Measurements from ENCODE around the gene TUBGCP2.
A peak's percentile ranks its signal among the peaks of the same experiment; 100 is the strongest.
"Not testable (repeated sequence)": the region's sequence is repeated elsewhere in the genome, so short reads cannot be mapped to it uniquely, and the experiment has no call there.

Gene TUBGCP2

GRCh38 chr10:133277277-133277992 lies 31.2 kb downstream of the TUBGCP2 start:
- no peak for DNase-seq

DNA sequence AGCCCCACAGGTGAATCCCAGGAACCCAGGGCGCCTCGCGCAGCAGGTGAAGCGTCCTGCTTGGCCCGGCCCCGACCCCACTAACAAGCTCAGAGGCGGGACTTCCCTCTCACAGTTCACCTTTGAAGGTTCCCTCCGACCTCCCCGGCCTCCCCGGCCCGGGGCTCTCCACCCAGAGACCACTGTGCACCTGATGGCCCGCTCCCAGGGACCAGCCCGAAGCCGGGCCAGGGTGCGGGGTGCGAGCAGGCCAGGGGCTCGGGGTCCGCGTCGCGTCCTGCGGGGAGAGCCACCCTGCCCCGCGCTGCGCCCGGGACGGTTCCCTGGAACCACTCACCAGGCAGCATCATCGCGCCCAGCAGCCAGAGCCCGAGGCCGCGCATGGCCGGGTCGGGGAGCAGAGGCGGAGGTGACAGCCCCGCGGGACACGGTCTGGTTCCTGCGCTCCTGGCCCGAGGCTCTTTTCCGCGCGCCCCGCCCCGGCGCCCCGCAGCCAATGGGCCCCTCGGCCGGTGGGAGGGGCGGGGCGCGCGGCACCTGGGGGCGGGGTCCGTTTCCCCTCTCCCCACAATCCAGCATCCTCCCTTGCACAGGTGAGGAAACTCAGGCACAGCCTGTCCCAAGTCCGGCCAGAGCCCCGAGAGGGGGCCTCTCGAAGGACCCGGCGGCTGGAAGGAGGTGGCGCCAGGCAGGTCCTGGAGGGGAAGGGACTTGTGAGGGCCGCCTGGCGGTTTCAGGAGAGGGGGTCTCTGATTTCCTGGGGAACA lies 32.1 kb downstream of the TUBGCP2 start, which contains the start of gene ADAM8:
Gene ADAM8, minus strand, starts transcription at position 434 of the 767 bp plus-strand sequence. Its CDS starts 51 bp downstream, at position 383.
- peak; percentile 63 for DNase-seq

GRCh38 chr10:133276100-133276434 lies 32.6 kb downstream of the TUBGCP2 start:
- no peak for DNase-seq

DNA sequence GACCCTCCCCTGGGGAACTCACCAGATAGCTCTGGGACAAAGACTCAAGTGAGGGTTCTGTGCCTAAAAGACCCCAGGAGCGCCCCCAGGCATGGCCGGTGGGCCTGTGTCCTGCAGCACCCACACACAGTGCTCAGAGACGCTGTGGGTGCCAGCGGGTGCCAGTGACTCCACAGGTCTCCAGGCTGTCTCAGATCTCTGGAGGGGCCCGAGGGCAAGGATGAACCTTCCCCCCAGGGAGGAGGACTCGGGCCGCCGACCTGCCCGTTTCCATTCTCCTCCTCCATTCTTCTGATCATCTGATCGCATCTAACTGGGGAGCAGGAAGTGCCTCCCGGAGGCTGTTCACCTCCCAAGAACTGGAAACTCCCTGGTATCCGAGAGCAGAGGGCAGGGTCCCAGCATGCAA lies 33.0 kb downstream of the TUBGCP2 start:
- peak; percentile 29 for DNase-seq

DNA sequence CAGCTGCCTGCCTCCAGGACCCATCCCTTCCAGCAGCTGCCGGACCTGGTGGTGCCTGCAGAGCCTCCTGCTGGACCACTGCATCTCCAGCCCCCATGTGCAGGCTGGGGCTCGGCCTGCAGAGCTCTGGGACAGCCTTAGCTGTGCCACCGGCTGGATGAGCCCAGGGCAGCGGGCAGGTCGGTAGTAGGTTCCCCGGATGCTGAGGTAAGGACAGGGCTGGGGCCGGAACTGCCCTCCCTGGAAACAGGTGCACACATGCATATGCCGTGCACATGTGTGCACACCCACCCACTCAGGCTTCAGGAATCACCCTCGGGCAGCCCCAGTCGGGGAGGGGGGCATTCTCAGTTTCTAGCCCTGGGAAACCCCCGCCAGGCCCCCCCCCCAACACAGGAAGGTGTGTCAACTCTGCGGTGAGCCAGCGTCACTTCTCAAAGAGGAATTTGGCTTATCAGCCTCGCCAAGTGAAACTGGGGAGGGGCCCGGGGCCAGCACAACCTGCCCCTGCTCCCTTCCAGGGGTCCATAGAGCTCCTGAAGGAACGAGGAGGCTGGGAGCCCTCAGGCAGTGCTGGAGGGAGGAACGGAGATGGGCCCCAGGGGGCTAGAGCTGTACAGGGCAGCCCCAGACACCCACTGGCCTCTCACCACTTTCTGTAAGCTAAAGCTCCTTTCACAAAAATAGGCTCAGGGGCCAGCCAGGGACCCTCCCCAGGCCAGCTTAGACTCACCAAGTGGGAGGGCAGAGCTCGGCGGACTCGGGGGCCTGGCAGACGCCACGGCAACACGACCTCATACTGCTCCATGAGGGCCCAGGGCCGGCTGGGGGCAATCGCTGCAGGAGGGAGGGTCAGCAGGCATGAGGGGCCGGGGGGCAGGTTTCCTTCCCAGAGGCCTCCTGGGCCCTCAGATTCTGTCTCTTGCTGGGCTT lies 33.7 kb downstream of the TUBGCP2 start:
- DNase-seq = peak; percentile 40

GRCh38 chr10:133273534-133274143 lies 35.0 kb downstream of the TUBGCP2 start:
- DNase-seq = peak; percentile 28

DNA sequence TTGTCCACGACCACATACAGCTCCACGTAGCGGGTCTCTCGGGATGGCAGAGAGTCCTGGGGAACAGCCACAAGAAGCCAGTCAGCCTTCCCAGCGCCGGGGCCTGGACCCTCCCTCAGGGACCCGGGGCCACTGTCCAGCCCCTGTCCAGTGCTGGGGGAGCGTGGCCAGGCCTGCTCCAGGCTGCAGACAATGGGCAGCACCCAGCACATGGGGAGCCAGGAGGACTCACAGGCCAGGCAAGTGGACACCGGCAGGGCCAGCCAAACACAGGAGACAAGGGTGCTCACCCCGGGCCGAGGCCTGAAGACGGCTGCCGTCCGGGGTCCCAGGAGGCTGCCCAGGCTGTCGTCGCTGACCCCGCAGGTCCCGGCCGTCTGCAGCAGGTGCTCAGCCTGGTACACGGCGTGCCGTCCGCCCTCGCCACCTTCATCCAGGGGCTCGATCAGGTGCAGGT lies 35.7 kb downstream of the TUBGCP2 start:
- no peak for DNase-seq

GRCh38 chr10:133272301-133272963 lies 36.2 kb downstream of the TUBGCP2 start:
- no peak for DNase-seq

- DNase-seq = no peak
Measured at GRCh38 chr10:133271521-133272300, 37.0 kb downstream of the TUBGCP2 start.

- no peak for DNase-seq
Measured at GRCh38 chr10:133270773-133271297, 37.8 kb downstream of the TUBGCP2 start.

DNA sequence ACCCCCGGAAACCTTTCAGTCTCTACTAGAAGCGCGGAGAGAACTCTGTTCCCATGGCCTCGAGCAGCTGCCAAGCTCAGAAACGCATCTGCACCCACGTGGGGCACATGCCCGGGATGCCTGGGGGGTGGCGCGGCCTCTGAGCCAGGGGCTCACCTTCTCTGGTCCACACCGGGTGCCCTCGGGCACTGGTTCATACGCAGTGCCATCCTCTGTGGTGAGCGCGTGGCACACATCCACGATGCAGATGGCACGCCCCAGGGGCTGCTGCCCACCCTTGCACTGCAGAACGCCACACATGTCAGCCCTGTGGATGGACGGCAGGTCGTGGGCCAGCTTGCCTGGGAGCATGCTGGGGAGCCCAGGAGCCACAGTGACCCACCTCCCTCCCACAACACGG lies 38.5 kb downstream of the TUBGCP2 start:
- no peak for DNase-seq

DNA sequence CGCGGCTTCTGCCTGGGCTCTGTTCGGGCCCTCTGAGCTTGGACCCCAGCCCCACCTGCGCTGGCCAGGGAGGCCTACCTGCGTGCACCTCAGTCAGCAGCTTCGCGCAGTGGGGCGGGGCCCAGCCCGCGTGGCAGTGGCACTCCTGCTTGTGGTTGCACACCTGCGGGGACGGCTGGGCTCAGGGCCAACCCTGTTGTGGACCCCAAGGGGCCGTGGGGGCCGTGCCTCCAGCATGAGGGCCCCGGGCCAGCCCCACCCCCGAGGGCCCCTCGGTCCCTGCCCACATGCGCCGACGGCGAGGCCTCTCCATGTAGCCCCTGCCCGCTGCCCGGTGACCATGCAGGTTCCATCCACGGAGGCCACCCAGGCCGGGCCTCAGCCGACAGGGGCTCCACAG lies 39.3 kb downstream of the TUBGCP2 start:
- no peak for DNase-seq

DNA sequence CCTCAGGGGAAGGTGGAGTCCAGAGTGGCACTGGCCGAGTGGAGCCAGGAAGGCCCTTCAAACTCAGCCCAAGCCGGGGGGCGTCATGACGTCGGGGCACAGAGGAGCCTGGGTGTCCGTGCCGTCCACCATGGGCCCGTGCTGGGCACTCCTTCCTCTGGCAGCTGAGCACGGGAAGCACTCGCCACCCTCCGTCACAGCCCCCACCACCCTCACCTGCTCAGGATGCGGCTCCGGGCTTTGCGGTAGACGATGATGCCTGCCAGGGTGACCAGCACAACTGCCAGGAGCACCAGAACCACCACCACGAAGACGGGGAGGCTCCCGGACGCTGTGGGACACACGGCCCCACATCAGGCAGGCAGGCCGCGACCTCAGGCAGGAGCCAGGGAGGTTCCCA lies 40.1 kb downstream of the TUBGCP2 start:
- DNase-seq = no peak

- DNase-seq = no peak
Measured at GRCh38 chr10:133267829-133268228, 40.8 kb downstream of the TUBGCP2 start.

GRCh38 chr10:133267293-133267692 lies 41.4 kb downstream of the TUBGCP2 start:
- no peak for DNase-seq

DNA sequence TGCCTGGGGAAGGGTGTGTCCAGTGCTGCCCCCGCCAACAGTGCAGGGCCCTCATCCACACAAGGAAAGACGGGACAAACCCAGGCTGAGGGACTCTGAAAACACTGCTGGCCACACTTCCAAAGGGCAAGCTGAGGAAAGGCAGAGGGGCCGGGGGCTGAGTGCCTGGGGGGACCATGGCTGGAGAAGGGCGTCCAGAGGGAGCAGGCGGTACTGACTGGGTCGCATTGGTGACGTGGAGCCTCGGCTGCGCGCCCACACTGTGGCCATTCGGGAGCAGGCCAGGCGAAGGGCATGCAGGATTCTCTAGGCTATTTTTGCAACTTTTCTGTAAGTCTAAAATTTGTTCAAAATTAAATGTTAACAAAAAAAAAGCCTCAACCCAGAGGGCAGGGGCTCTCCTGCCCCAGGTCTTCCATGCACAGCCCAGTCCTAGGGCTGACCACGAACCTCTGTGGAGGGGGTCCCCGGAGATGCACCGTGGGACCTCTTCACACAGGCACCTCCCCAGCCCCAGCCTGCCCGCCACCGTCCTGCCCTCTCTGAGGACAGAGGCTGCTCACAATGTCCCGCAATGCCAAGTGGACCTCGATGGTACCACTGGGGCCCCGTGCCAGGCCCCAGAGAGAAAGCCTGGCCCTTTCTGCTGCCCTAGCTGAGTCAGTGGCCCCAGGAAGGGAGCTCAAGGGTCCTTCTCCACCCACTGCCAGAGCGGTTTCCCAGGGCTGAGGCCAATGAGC lies 42.4 kb downstream of the TUBGCP2 start:
- DNase-seq = no peak

DNA sequence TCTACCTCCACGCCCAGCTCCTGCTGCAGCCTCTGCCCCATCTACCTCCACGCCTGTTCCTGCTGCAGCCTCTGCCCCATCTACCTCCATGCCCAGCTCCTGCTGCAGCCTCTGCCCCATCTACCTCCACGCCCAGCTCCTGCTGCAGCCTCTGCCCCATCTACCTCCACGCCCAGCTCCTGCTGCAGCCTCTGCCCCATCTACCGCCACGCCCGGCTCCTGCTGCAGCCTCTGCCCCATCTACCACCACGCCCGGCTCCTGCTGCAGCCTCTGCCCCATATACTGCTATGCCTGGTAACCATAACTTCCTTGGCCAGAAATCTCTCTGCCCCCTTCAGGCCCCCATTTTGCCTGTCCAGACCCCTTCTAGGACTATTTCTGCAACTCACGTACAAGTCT lies 43.6 kb downstream of the TUBGCP2 start:
- not testable (repeated sequence) for DNase-seq

DNA sequence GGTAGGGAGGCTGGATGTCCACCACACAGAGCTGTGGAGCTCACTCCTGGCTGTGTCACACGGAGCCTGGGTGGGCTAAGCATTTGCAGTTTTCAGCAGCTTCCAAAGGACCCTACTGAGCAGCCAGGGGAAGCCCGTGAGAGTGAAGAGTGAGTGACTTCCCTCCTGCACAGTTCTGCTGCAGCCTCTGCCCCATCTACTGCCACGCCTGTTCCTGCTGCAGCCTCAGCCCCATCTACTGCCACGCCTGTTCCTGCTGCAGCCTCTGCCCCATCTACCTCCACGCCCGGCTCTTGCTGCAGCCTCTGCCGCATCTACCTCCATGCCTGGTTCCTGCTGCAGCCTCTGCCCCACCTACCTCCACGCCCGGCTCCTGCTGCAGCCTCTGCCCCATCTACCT lies 44.2 kb downstream of the TUBGCP2 start:
- DNase-seq = no peak

GRCh38 chr10:133263674-133264073 lies 45.0 kb downstream of the TUBGCP2 start:
- DNase-seq = no peak

DNA sequence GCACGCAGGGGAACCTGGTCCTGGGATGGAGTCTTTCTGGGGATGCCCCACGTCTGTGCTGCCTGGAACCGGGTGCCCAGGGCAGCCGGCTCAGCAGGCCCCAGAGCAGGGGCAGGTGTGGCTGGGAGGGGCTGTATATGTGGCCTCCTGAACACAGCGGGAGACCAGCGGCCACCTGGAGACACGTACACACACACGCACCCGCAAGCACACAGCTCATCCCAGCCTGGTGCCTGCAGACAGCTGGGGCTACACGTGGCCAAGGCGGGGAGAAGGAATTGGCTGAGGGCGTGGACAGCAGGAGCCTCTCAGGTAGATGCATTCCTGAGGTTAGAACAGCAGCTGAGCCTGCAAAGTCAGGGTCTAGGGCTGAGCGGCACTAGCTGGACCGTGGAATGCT lies 46.0 kb downstream of the TUBGCP2 start:
- DNase-seq = peak; percentile 85
